Activated CD8-positive, alpha-beta memory T cell treated with anti-CD3 and anti-CD28 coated beads, Interleukin-2, amount 50 U/mL, for 24 hours (primary cell): ENCODE results near the gene LRPAP1.
A peak's percentile ranks its signal among the peaks of the same experiment; 100 is the strongest.
"Not testable (repeated sequence)": the region's sequence is repeated elsewhere in the genome, so short reads cannot be mapped to it uniquely, and the experiment has no call there.

Experiments used
- DNase-seq: peaks from one replicate; pipeline ENCODE4 v3.0.0-alpha.2; 2020; ENCODE audit errors: extremely low read depth

The LRPAP1 gene

GRCh38 chr4:3531879-3532750 lies at the start of gene LRPAP1:
Gene LRPAP1 (minus strand): TSS chr4:3532422. CDS start chr4:3532412, 10 bp downstream.
- DNase-seq, result peak; percentile 66

DNA sequence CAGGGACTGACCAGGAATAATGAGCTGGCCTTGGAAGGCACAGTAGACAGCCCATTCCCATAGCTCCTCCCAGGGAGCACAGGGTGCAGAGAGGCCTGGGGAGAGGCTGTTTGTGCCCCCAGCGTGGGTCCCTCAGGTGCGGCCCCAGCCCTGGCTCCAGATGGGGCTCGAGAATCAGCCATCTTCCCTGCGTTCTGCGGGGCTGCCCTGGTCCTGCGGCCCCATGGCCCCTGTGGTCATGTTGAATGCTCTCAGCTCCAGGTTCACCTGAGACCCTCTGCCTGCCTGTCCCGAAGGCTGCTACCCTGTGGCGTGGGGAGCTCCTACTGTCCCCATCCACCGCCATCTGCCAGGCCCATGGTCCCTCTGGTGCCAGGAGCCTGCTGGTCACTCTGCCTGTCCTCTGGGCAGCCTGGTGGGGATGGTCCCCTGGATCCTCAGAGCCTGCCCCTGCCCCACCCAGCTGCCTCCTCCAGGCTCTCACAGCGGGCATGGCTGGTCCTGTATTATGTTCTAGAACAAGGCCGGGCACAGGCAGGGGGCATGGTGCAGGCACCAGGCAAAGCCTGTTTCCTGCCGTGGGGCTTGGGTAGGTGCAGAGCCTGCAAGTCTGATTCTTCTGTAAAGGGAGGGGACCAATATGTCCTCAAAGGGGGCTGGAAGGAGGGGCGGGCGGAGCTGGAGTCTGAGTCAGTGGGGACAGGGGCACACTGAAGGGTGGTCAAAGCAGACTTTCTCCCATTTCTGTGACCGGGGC lies 49.3 kb upstream of the LRPAP1 start:
- not testable (repeated sequence) for DNase-seq

DNA sequence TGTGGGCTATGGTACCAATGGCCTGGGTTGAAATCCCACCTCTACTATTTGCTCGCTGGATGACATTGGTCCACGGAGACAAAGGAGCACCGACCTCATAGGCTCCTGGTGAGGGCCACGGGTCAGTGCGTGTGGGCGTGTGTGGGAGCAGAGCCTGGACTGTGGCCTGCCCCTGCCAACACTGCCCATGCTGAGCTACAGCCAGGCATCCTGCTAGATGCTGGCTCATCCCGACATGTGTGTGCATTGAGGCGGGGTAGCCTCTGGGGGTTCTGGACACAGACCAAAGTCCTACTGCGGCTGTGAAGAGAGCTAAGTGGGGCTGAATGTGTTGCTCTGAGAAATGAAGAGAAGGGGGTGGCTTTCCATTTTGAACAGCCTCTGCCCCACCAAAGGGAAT lies 48.6 kb upstream of the LRPAP1 start:
- not testable (repeated sequence) for DNase-seq

DNA sequence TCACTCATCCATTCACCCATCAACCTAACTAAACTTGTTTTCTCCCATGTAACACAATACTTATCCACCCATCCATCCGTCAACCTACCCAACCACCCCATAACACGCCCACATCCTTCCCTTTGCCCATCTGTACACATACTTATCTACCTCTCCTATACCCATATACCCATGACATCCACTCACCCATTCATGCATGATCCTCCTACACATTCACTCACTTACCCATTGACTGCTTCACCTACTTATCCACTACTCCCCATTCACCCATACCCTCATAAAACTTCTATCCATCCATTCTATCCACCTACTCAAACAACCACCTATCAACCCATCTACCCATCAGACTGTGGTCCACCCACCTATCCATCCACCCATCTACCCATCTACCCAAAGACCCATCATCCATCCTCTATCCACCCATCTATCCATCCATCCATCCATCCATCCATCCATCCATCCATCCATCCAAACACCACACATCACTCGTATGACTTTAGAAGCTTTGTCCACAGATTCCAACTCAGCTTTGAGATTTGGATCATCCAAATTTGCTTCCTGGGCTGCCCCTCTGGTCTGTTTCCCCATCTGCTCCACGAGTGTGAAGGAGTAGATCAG lies 46.4 kb upstream of the LRPAP1 start:
- not testable (repeated sequence) for DNase-seq

GRCh38 chr4:3578052-3578451 lies 45.8 kb upstream of the LRPAP1 start:
- not testable (repeated sequence) for DNase-seq

DNA sequence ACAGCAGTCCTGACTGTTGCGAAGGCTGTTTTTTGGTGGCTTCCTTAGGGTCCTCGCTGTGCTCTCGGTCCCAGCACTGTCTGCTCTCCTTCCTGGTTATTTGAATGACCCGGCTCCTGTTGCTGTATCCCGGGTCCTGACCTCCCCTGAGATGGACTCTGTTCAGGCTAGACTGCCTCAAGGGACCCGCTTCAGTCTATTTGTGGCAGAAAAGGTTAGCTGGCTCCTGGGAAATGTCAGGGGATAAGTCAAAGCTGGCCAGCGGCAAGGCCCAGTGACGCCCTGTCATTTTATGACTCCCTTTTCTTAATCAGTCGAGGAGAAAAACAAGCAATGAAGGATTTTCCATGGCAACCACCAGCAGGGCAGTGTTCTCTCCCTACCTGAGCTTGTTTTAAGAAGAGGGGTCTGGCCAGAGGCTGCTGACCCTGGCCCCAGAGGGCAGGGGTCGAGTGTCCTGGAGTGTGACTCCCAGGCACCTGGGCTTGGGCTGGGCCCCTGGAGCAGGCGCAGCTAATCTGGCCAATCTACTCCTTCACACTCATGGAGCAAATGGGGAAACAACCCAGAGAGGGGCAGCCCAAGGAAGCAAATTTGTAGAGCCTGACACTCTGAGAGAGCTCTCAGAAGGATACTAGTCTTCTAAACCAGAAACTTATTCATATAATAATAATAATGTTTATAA lies 45.1 kb upstream of the LRPAP1 start:
- DNase-seq, result not testable (repeated sequence)

- DNase-seq, result not testable (repeated sequence)
Measured at GRCh38 chr4:3576533-3577207, 44.4 kb upstream of the LRPAP1 start.

DNA sequence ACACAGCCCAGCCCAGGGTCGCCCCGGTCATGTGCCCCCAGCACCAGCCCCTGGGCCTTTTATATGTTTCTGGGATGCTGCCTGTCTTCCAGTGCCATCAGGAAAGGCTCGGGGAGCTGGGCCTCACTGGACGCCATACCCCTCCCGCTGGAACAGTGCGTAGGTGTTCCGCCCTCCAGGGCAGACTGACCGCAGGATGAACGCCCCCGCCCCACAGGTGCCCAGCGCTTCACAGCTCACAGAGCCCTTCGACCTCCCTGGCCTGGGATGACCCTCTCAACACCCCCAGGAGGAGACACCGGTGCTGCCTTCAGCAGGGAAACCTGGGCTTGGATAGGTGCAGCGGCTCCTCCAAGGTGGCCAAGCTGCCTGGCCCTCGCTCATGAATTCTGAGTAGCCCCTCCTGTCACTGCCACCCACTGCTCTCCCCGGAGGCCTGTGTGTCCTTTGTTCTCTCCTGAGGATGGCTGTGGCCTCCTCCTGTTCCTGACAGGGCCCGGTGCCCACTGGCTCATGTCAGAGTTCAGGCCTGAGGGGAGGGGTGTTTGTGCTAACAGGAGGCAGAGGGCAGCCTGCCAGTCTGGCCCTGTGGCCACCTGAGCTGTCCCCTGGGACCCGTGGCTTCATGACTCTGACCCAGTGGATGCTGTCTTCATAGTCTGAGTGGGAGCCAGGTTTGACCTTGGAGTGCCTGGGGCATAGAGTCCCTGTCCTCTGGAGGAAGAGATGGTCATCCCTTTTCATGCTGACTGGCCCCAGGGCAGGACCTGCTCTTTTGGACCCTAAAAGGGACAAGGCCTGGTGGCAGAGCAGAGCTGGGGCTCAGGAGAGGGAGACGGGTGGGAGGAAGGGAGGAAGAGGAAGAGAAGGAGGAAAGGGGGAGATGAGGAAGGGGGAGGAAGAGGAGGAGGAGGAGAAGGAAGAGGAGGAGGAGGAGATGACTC lies 43.5 kb upstream of the LRPAP1 start:
- not testable (repeated sequence) for DNase-seq

DNA sequence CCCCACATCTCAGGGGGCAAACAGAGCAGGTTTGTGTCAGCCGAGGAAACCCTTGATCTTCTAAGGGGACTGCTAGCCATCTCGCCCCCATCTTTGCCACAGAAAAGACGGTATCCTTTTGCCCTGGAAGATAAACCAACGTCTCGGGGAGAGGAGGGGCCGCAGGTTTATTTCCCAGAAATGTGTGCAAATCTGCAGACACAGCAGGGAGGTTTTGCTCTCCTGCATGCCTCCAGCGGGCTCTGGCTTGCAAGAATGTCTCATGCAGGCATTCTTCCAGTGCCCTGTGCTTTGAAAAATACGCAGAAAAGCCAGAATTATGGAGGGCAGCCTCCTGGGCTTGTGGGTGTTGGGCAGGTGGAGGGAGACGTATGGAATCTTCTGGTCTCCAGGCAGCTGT lies 42.6 kb upstream of the LRPAP1 start:
- not testable (repeated sequence) for DNase-seq

DNA sequence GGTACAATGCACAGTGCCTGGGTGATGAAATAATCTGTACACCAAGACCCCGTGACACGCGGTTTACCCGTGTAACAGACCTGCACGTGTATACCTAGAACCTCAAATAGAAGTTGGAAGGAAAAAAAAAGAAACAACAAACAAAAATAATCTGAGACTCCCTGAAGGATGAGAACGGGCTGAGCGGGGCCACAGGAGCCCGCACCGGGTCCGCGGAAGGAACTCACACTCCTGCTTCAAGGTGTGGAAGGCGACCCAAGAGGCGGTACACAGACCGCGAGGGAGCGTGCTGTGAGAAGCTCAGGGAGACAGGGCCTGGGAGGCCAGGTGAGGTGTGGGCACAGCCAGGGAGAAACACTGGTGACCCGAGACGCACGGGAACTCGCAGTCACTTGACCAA lies 42.1 kb upstream of the LRPAP1 start:
- not testable (repeated sequence) for DNase-seq

GRCh38 chr4:3573131-3573530 lies 40.9 kb upstream of the LRPAP1 start:
- no peak for DNase-seq

DNA sequence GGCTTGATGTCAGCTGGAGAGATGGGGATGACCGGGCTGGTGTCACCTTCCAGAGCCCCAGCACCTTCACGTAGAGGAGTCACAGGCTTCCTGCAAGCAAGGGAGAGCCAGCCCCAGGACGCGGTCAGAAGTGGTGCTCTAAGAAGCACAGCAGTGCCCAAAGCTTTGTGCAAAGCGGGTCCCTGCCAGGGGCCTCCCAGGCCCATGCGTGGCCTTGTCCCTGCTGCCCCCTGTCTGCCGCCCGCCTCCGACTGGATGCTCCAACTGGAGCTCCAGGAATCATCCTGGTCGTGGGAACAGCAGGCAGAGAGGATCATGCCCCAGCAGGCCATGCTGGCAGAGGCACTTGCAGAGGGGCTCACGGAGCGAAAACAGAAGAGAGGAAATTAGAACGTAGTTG lies 40.1 kb upstream of the LRPAP1 start:
- no peak for DNase-seq

DNA sequence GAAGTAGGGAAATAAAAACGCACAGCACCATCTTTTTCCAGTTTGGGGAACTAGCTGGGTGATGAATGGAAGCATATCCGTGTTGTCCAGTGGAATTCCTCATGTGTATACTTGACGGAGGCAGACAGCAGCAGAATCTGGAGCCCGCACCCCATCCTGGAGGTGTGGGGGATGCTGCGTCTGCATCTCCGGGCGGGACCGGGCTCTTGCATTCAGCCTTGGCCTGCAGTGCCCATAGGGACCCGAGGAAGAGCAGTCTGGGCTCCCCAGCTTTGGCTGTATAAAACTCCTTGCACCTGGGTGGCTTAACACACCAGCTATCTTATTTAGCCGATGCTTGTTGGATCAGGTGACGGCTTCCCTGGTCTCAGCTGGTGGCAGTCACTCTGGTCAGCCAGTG lies 39.7 kb upstream of the LRPAP1 start:
- DNase-seq, result no peak

GRCh38 chr4:3570923-3571322 lies 38.7 kb upstream of the LRPAP1 start:
- DNase-seq, result not testable (repeated sequence)

DNA sequence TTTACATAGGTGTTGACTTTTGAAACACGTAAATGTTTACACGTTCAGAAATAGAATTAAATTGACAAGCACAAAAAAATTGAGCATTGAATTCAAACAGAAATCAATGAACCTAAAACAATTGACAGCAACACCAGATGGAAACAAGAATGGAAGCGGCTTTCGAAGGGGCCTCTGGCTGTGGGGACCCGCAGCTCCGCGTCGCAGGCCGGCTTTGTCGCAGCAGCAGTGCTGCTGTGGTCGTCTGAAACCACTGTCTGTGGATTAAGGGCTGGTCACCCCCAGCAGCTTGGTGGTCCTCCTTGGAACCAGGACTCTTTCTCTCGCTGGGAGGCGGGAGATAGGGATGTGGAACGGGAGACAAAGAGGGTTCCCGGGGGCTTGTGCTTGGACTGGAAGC lies 37.4 kb upstream of the LRPAP1 start:
- DNase-seq, result not testable (repeated sequence)

GRCh38 chr4:3566701-3567100 lies 34.5 kb upstream of the LRPAP1 start:
- not testable (repeated sequence) for DNase-seq

DNA sequence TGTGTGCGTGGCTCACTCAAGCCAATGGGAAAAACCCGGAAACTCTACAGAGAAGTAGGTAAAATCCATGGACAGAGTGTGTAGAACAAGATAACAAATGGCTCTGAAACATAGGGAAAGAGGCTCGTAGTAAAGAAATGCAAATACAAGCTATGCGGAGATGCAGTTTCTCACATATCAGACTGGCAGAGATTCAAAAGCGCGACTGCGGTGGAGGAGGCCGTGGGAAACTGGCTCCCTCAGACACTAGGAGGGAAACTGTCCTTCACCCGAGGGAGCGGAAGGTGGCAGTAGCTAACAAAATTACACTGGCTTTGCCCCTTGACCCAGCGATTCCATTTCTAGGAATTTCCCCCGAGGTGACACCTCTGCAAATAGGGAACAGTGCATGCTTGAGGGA lies 34.1 kb upstream of the LRPAP1 start:
- DNase-seq, result not testable (repeated sequence)

- DNase-seq, result not testable (repeated sequence)
Measured at GRCh38 chr4:3564948-3565347, 32.7 kb upstream of the LRPAP1 start.

DNA sequence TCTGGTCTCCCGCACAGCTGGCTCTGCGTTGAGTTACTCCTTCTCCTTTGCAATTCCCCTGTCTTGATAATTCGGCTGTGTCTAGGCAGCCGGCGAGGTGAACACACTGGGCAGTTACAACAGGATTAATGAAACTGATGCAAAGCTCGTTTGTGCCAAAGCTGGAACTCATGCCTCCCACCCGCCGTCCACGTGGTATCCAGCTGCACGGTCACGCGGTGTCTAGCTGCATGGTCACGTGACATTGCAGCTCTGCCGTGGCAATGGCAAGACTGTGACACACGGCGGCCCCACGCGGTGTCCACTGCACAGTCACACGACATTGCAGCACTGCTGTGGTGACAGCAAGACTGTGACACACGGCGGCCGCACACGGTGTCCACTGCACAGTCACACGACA lies 31.2 kb upstream of the LRPAP1 start:
- no peak for DNase-seq

- DNase-seq, result not testable (repeated sequence)
Measured at GRCh38 chr4:3562127-3562526, 29.9 kb upstream of the LRPAP1 start.
